Kidney epithelial cell (primary cell): ENCODE measurements around the gene GMPR. TPM values are rescaled to one million over a fixed set of nuclear protein-coding genes. Genes with fewer than 3 reads are reported as not detected.

Experiments used
- DNase-seq: peaks from one replicate; pipeline ENCODE4 v3.0.0-alpha.2; 2010; ENCODE audit warnings: low read depth
- H3K27me3 ChIP-seq: 2 replicates; pipeline ENCODE4 v1.6.0; 2011; ENCODE audit warnings: low read length; ENCODE audit not compliant: control insufficient read depth, insufficient read depth
- H3K36me3 ChIP-seq: 2 replicates; pipeline ENCODE4 v1.5.1; 2011; ENCODE audit warnings: low read length; ENCODE audit not compliant: control insufficient read depth, insufficient read depth
- H3K4me3 ChIP-seq: 2 replicates; pipeline ENCODE4 v1.5.1; 2011; ENCODE audit warnings: low read depth, mild to moderate bottlenecking, control low read depth, low read length
- total RNA-seq: library from RNA; depleted of rRNA; stranded (reverse); fragments of >200 nt; gene quantifications from 2 replicates; pipeline ENCODE4 v1.2.3, GENCODE V29; 2015
- TF ChIP-seq, protein P1 (sequence below): IDR thresholded peaks from 2 replicates; pipeline ENCODE4 v1.5.1; 2011; ENCODE audit warnings: mild to moderate bottlenecking, moderate library complexity, low read length, control low read depth, inconsistent platforms; ENCODE audit not compliant: insufficient read depth, poor library complexity, severe bottlenecking

GMPR gene
- total RNA-seq, 1 donor from 2014 or later: 2.5 TPM

DNA sequence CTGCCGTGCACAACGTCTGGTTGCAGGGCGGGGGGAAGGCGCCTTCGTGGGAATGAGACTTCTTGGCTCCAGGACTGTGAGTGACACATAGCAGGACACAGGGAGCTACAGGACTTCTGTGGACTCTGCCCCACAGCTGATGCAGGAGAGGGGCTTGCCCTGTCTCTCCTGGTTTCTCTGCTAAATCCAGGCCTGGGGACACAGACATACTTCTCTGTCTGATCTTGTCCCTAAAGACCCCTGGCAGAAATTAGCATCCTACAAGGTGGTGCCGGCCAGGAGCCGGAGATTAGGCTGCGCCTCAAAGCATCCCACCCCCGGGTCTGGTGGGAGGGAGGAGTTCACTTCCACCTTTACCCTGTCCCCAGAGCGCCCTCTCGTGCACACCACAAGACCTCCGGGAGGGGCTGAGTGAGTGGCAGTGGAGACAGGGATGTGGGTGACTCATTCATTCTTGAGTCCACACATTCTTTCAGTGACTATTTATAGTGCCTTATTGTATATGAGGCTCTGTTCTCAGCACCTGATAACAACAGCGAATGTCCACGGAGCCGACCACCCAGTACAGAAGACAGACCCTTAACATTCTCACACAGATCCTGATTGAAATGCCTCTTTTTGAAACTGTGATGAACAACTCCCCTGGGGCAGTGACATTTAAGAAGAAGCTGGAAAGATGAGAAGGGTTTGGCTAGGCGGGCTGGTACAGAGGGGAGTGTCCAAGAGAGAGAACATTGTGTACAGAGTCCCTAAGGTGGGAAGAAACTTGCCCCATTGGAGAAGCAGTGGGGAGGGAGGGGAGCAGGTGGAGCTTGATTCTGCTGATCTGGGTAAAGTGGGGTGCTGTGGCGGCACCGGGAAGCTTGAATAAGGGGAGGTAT, 39.0 kb downstream of the GMPR start:
- TF ChIP-seq, protein P1, sequence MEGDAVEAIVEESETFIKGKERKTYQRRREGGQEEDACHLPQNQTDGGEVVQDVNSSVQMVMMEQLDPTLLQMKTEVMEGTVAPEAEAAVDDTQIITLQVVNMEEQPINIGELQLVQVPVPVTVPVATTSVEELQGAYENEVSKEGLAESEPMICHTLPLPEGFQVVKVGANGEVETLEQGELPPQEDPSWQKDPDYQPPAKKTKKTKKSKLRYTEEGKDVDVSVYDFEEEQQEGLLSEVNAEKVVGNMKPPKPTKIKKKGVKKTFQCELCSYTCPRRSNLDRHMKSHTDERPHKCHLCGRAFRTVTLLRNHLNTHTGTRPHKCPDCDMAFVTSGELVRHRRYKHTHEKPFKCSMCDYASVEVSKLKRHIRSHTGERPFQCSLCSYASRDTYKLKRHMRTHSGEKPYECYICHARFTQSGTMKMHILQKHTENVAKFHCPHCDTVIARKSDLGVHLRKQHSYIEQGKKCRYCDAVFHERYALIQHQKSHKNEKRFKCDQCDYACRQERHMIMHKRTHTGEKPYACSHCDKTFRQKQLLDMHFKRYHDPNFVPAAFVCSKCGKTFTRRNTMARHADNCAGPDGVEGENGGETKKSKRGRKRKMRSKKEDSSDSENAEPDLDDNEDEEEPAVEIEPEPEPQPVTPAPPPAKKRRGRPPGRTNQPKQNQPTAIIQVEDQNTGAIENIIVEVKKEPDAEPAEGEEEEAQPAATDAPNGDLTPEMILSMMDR: peak; percentile 83
- DNase-seq: peak; percentile 90
- H3K36me3 ChIP-seq: no peaks in the 10 kb centered on the region
- no peak overlapping the region for H3K4me3 ChIP-seq
- H3K27me3 ChIP-seq: no peaks in the 10 kb centered on the region

DNA sequence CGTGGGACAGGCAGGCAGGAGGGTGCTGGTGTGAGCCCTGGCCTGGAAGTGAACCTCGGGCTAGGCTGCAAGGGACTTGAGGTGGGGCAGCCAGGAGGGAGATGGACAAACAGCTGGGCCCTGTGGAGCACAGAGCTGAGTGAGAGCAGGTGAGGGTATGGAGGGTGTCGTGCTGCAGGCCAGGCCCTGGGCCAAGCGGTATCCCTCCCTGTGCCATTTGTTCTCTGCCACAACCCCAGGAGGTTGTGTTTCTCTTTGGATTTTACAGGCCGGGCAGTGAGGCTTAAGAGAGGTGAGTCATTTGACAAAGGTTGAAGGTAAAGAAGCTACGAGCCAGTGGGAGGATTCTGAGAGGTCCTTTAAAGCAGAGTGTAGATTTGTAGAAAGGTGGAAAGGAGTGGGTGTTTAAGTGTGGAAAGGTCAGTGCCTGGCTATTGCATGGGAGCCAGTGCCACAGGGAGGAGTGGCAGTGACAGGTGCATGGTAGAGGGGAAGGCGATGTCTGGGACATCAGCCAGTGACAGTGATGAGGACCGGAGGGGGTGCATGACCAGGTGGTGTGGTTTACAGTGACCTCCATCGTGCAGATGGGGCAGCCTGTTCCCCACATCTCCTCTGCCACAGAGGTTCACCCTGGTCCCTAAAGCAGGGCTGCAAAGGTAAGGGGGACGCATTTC, 39.8 kb downstream of the GMPR start:
- no peak for DNase-seq
- no peak overlapping the region for H3K4me3 ChIP-seq
- no peaks in the 10 kb centered on the region for H3K27me3 ChIP-seq
- TF ChIP-seq, protein P1: no peak
- no peaks in the 10 kb centered on the region for H3K36me3 ChIP-seq

DNA sequence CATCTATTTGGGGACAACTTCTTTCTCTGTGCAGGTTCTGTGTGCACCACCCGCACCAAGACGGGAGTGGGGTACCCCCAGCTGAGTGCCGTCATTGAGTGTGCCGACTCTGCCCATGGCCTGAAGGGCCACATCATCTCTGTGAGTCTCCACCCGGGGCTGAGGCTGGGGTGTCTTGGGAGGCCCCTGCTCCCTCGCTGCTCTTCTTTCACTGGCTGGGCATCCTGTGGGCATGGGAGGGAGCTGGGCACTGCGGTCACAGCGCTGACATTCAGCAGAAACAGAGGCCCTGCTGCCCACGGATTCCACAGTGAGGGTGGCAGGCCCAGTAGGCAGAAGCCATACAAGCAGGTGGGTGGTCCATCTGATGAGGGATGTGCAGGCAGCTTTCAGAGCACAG, 40.4 kb downstream of the GMPR start:
- Histone ChIP-seq H3K27me3 (no peaks in the 10 kb centered on the region), H3K36me3 (no peaks in the 10 kb centered on the region), H3K4me3 (no peak overlapping the region)
- TF ChIP-seq, protein P1: no peak
- DNase-seq: no peak

DNA sequence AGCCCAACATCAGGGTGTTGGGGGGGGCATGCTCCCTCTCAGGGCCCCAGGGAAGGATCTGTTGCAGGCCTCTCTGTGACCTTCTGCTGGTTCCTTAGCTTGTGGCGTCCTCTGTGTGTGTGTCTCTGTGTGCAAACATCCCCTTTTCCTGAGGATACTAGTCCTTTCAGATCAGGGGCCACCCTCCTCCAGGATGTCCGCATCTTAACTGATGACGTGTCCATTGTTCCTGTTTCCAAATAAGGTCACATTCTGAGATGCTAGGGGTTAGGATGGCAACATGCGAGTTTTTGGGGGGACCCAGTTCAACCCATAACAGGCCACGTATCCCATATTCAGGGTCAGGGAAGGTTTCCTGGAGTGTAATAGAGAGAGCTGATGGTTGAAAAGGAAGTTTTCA, 40.9 kb downstream of the GMPR start:
- TF ChIP-seq, protein P1: no peak
- no peaks in the 10 kb centered on the region for H3K27me3 ChIP-seq
- no peaks in the 10 kb centered on the region for H3K36me3 ChIP-seq
- H3K4me3 ChIP-seq: no peak overlapping the region
- no peak for DNase-seq

DNA sequence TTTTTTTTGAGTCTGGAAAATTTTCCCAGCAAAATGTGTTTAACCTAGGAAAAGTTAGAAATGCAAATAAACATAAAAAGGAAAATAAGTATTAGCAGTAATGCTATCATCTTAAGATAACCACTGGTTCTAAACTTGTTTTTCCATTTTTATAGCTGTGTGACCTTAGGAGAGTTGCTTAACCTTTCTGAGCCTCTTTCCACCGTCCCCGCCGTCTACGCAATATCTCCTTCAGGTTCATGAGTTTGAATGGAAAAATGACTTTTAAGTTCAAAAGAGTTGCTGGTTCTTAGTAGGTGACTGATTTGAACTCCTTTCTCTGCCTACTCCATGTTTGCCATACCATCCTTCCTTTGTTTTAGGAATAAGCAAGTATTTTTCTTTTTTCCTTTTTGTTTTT, 44.0 kb downstream of the GMPR start:
- DNase-seq: no peak
- TF ChIP-seq, protein P1: no peak
- H3K4me3 ChIP-seq: no peak overlapping the region
- no peaks in the 10 kb centered on the region for H3K36me3 ChIP-seq
- no peaks in the 10 kb centered on the region for H3K27me3 ChIP-seq
